GM12878 (cell line): ENCODE data around the gene ZC3H12D. TPM values are rescaled to one million over a fixed set of nuclear protein-coding genes. Genes with fewer than 3 reads are reported as not detected.

Experiments
- BHLHE40 ChIP-seq, 2 experiments: fragments of 450-650 bp in 1 of 2; IDR thresholded peaks; 2 replicates each; pipeline ENCODE4 v1.6.1; 2011 to 2017; ENCODE audit warnings: low read depth in 2 of 2, borderline replicate concordance in 1 of 2, improper control_type of control experiment in 1 of 2, low read length in 1 of 2, mild to moderate bottlenecking in 1 of 2
- BRCA1 ChIP-seq: IDR thresholded peaks from 2 replicates; pipeline ENCODE4 v1.6.1; 2011; ENCODE audit warnings: low read depth, low read length, improper control_type of control experiment
- CBX5 ChIP-seq: sonication (generic); IDR thresholded peaks from 2 replicates; pipeline ENCODE4 v1.6.1; 2016; ENCODE audit warnings: low read depth, moderate library complexity, mild to moderate bottlenecking, inconsistent platforms
- CTCF ChIP-seq, 3 experiments: IDR thresholded peaks in 2 of 3; conservative IDR thresholded peaks in 1 of 3; 2 replicates each; pipeline ENCODE4 v1.5.1; 2011; ENCODE audit warnings: low read depth in 3 of 3, low read length in 3 of 3, mild to moderate bottlenecking in 3 of 3, control low read depth in 2 of 3, moderate library complexity in 2 of 3, inconsistent platforms in 1 of 3, mixed read lengths in 1 of 3; ENCODE audit not compliant: control insufficient read depth in 2 of 3, insufficient read depth in 1 of 3; ENCODE audit errors: extremely low read depth in 1 of 3
- EED ChIP-seq: sonication (generic); IDR thresholded peaks from 2 replicates; pipeline ENCODE4 v1.6.1; 2016; ENCODE audit warnings: antibody characterized with exemption, low read depth
- EGR1 ChIP-seq, 2 experiments: IDR thresholded peaks; 1 replicate in 1 of 2; 2 replicates in 1 of 2; pipeline ENCODE4 v1.6.1; 2011 to 2012; ENCODE audit warnings: low read depth in 2 of 2, low read length in 2 of 2, borderline replicate concordance in 1 of 2, mild to moderate bottlenecking in 1 of 2, moderate library complexity in 1 of 2
- EP300 ChIP-seq, 2 experiments: fragments of 150-350 bp in 1 of 2; IDR thresholded peaks; 2 replicates each; pipeline ENCODE4 v1.6.1; 2011 to 2012; ENCODE audit warnings: low read depth in 2 of 2, low read length in 2 of 2, borderline replicate concordance in 1 of 2, improper control_type of control experiment in 1 of 2, inconsistent platforms in 1 of 2; ENCODE audit not compliant: control insufficient read depth in 1 of 2
- FOXK2 ChIP-seq: fragments of 450-650 bp; IDR thresholded peaks from 2 replicates; pipeline ENCODE4 v1.6.1; 2017; ENCODE audit warnings: mild to moderate bottlenecking, moderate library complexity
- FOXM1 ChIP-seq: IDR thresholded peaks from 2 replicates; pipeline ENCODE4 v1.6.1; 2012; ENCODE audit warnings: low read depth, mild to moderate bottlenecking, inconsistent platforms, low read length, moderate library complexity
- LARP7 ChIP-seq: fragments of 450-650 bp; IDR thresholded peaks from 2 replicates; pipeline ENCODE4 v1.6.1; 2017; ENCODE audit warnings: mild to moderate bottlenecking
- MAX ChIP-seq: IDR thresholded peaks from 2 replicates; pipeline ENCODE4 v1.6.1; 2012; ENCODE audit warnings: low read depth, low read length, improper control_type of control experiment
- MTA2 ChIP-seq: fragments of 450-650 bp; IDR thresholded peaks from 2 replicates; pipeline ENCODE4 v1.6.1; 2016; ENCODE audit warnings: low read depth, mild to moderate bottlenecking, moderate library complexity
- NFXL1 ChIP-seq: fragments of 450-650 bp; IDR thresholded peaks from 2 replicates; pipeline ENCODE4 v1.6.1; 2017; ENCODE audit warnings: antibody characterized with exemption, mild to moderate bottlenecking, borderline replicate concordance
- NR2C2 ChIP-seq: IDR thresholded peaks from 2 replicates; pipeline ENCODE4 v1.6.1; 2011; ENCODE audit warnings: borderline replicate concordance, low read depth; ENCODE audit not compliant: control insufficient read depth, insufficient read length
- RBBP5 ChIP-seq: fragments of 200-600 bp; sonication (generic); conservative IDR thresholded peaks from 2 replicates; pipeline ENCODE4 v1.6.1; 2016
- REST ChIP-seq: IDR thresholded peaks from 2 replicates; pipeline ENCODE4 v1.6.1; 2012; ENCODE audit warnings: mild to moderate bottlenecking, low read depth, low read length
- SIX5 ChIP-seq: IDR thresholded peaks from 2 replicates; pipeline ENCODE4 v1.6.1; 2011; ENCODE audit warnings: mild to moderate bottlenecking, low read depth, low read length, moderate library complexity; ENCODE audit not compliant: severe bottlenecking
- SMAD1 ChIP-seq: fragments of 450-650 bp; IDR thresholded peaks from 2 replicates; pipeline ENCODE4 v1.6.1; 2018; ENCODE audit warnings: mild to moderate bottlenecking, low read depth; ENCODE audit not compliant: partially characterized antibody
- SMC3 ChIP-seq: IDR thresholded peaks from 2 replicates; pipeline ENCODE4 v1.6.1; 2011; ENCODE audit warnings: low read length, improper control_type of control experiment, borderline replicate concordance
- SUPT20H ChIP-seq: IDR thresholded peaks from 2 replicates; pipeline ENCODE4 v1.6.1; 2011; ENCODE audit warnings: low read depth, mild to moderate bottlenecking, low read length, moderate library complexity, borderline replicate concordance; ENCODE audit not compliant: control insufficient read depth
- YBX1 ChIP-seq: fragments of 450-650 bp; IDR thresholded peaks from 2 replicates; pipeline ENCODE4 v1.6.1; 2016; ENCODE audit warnings: antibody characterized with exemption
- YY1 ChIP-seq: IDR thresholded peaks from 2 replicates; pipeline ENCODE4 v1.6.1; 2011; ENCODE audit warnings: low read depth, mild to moderate bottlenecking, low read length
- ZSCAN29 ChIP-seq: fragments of 450-650 bp; IDR thresholded peaks from 2 replicates; pipeline ENCODE4 v1.6.1; 2017; ENCODE audit warnings: mild to moderate bottlenecking, moderate library complexity
- ZZZ3 ChIP-seq: IDR thresholded peaks from 2 replicates; pipeline ENCODE4 v1.6.1; 2011; ENCODE audit warnings: low read depth; ENCODE audit not compliant: control insufficient read depth, insufficient read length
- polyA plus RNA-seq, 11 experiments: library from polyadenylated mRNA; depleted of rRNA in 4 of 11; unstranded in 6 of 11; stranded (reverse) in 5 of 11; fragments of >200 nt; fragmentation: Nextera tagmentation in 4 of 11; fragmentation: Illumina TruSeq in 1 of 11; extraction: Ambion mirVana in 4 of 11; extraction: Trizol in 1 of 11; gene quantifications; 1 replicate in 1 of 11; 2 replicates in 10 of 11; pipeline versions ENCODE4 v1.2.1 to v1.2.3, GENCODE V29; 2011 to 2016; ENCODE audit warnings: inconsistent platforms in 2 of 11, missing spikeins in 2 of 11, low read depth in 1 of 11
- total RNA-seq, 4 experiments: library from RNA; depleted of rRNA in 3 of 4; stranded (reverse); fragments of >200 nt in 3 of 4; fragmentation: Illumina TruSeq in 1 of 4; extraction: Trizol in 1 of 4; gene quantifications; 2 replicates each; pipeline versions ENCODE4 v1.2.1 to v1.2.3, GENCODE V29; 2013 to 2021

Gene ZC3H12D
- total and polyA plus RNA-seq, 10 of the 15 experiments (the other 5 are each of a cell fraction or from before 2014, with no cell fraction given), result 1.4 to 29.7 (median 8.8) TPM

DNA sequence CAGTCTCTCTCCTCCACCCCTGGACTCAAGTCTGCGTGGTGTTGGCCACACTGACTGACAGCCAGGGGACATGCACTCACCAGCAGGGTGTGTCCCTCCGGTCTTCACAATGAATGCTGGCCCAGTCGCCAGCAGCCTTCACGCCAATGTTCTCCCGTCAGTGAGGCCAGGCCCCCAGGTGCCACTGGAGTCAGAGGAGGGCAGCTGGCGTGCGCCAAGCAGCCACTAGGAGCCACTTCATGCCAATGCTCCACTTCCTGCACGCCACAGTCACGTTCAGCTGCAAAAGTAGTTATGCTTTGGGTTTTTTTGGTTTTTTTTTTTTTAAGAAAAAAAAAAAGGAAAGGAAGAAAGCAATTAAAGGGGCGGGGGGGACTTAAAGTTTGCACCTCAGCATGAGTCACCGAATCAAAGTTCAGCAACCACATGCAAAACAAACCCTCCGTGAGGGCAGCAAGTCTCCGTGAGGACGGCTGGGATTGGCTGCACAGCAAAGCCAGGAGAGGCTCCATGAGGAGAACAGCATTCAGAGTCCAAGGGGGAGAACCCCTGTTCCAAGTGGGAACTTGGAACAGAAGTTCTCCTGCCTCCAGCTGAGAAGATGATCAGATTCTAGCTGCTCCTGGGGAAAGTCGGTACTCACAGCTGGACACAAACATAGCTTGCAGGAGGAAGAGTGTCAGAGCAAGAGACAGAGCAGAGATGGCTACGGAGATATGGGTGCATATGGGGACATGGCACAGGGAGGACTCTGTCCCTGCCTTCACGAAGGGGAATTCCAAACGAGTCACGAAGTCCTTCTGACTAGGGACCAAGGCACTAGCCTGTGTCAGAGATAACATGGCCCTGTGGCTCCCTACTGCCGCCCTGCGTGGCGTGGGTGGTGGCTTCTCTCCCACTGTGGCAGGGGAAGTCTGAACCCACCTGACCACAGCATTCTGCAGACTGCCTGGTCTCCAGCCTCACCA lies at the start of gene ZC3H12D (continued):
- no peak for TF ChIP-seq NR2C2
- no peak for TF ChIP-seq ZSCAN29
- TF ChIP-seq EED, result peak; percentile 69
- TF ChIP-seq CBX5, result no peak
- TF ChIP-seq LARP7, result peak; percentile 71; the same call in 1 of the 2 replicates
- peak; percentile 37 to 74; a peak in 3 of 4 replicates for TF ChIP-seq EP300 (IDR thresholded peaks at IDR 0.05; ENCODE audit: borderline replicate concordance in 1 of 2, control insufficient read depth in 1 of 2, low read depth in 2 of 2, low read length in 2 of 2)
- TF ChIP-seq REST, result no peak
- TF ChIP-seq YBX1, result no peak
- TF ChIP-seq RBBP5, result no peak
- TF ChIP-seq ZZZ3, result no peak
- peak; percentile 31 for TF ChIP-seq MTA2
- TF ChIP-seq MAX, result peak; percentile 49
- TF ChIP-seq SMAD1, result peak; percentile 45
- TF ChIP-seq SUPT20H, result no peak
- no peak; the same call in 1 of the 2 replicates for TF ChIP-seq YY1
- TF ChIP-seq SMC3, result peak; percentile 19; the same call in 1 of the 2 replicates
- TF ChIP-seq CTCF (IDR thresholded peaks at IDR 0.05 in 2 of 3, conservative IDR thresholded peaks at IDR 0.05 in 1 of 3; ENCODE audit: control insufficient read depth in 2 of 3, extremely low read depth in 1 of 3, insufficient read depth in 1 of 3, low read depth in 3 of 3, low read length in 3 of 3), result peak; percentile 55 to 61 (median 56)
- TF ChIP-seq FOXM1, result no peak
- TF ChIP-seq EGR1 (IDR thresholded peaks at IDR 0.05; ENCODE audit: borderline replicate concordance in 1 of 2, low read depth in 2 of 2, low read length in 2 of 2), result peak in 1 of 2 experiments; percentile 74; a peak in 2 of 3 replicates
- no peak for TF ChIP-seq BRCA1
- TF ChIP-seq FOXK2, result no peak
- TF ChIP-seq NFXL1, result no peak
- peak; percentile 99 for TF ChIP-seq BHLHE40 (IDR thresholded peaks at IDR 0.05; ENCODE audit: borderline replicate concordance in 1 of 2, low read depth in 2 of 2, low read length in 1 of 2)
- no peak for TF ChIP-seq SIX5
